ENCODE data around the gene RHOBTB1. TPM values are rescaled to one million over a fixed set of nuclear protein-coding genes. Genes with fewer than 3 reads are reported as not detected.

The RHOBTB1 gene
- total RNA-seq, 2 experiments from 2014 or later: not detected

GRCh38 chr10:60820093-60820754, 123.8 kb downstream of the RHOBTB1 start:
- Histone ChIP-seq H4K20me1 (ENCODE audit: insufficient read depth, low read length) (no peaks in the 10 kb centered on the region), H3K36me3 (ENCODE audit: insufficient read depth, low read length) (no peaks in the 10 kb centered on the region), H2AFZ (ENCODE audit: low read length) (no peak overlapping the region), H3K9me2 (ENCODE audit: insufficient read depth, low read length) (no peaks in the 10 kb centered on the region), H3K4me2 (ENCODE audit: low read length) (no peak overlapping the region), H3K9me3 (ENCODE audit: low read length) (no peaks in the 10 kb centered on the region), H3K4me1 (ENCODE audit: insufficient read depth, low read length, poor library complexity, severe bottlenecking) (no peaks in the 10 kb centered on the region), H3K27ac (ENCODE audit: low read depth, low read length, poor library complexity, severe bottlenecking) (no peak overlapping the region), H3K79me2 (ENCODE audit: insufficient read depth, low read depth, low read length) (no peaks in the 10 kb centered on the region), H3K4me3 (ENCODE audit: low read depth, low read length, poor library complexity, severe bottlenecking) (no peak overlapping the region)
- no TSS peak for BruUV-seq (replicated peaks)
- intact Hi-C loops (cut with micrococcal nuclease; ENCODE audit: unreplicated experiment): no loop called here
- ChIA-PET CTCF (ENCODE audit: unreplicated experiment) (no interaction called here), POLR2A (no interaction called here)
- 0 out of 2 replicates have a peak, but pooled peaks have one; percentile 35 for TF ChIP-seq CTCF (conservative IDR thresholded peaks at IDR 0.05; ENCODE audit: low read length)
- no peak for TF ChIP-seq EZH2phosphoT487 (IDR thresholded peaks at IDR 0.05; ENCODE audit: borderline replicate concordance, low read depth, low read length)
- DNase-seq (ENCODE audit: low spot score): no peak

Small RNA genes lying within 50 kb of the gene (small RNA-seq; reads per million reads assigned to genes)
- gene RNU2-72P: 5.7 reads per million, percentile 92 among the genes with 10 or more reads in this experiment

Other genes starting within 250 kb of the RHOBTB1 start
- 145 and 156 TPM in 2 replicates for gene CDK1, start 165.7 kb downstream of the RHOBTB1 start, total RNA-seq (2014; rRNA removed; shearing (Covaris generic))
- 155 and 164 TPM in 2 replicates for gene CDK1, start 165.7 kb downstream of the RHOBTB1 start, total RNA-seq (2022)

Data from OCI-LY7 (cell line).